ENCODE results near the gene MTMR3.
"Not testable (repeated sequence)": the region's sequence is repeated elsewhere in the genome, so short reads cannot be mapped to it uniquely, and the experiment has no call there.

Gene MTMR3

DNA sequence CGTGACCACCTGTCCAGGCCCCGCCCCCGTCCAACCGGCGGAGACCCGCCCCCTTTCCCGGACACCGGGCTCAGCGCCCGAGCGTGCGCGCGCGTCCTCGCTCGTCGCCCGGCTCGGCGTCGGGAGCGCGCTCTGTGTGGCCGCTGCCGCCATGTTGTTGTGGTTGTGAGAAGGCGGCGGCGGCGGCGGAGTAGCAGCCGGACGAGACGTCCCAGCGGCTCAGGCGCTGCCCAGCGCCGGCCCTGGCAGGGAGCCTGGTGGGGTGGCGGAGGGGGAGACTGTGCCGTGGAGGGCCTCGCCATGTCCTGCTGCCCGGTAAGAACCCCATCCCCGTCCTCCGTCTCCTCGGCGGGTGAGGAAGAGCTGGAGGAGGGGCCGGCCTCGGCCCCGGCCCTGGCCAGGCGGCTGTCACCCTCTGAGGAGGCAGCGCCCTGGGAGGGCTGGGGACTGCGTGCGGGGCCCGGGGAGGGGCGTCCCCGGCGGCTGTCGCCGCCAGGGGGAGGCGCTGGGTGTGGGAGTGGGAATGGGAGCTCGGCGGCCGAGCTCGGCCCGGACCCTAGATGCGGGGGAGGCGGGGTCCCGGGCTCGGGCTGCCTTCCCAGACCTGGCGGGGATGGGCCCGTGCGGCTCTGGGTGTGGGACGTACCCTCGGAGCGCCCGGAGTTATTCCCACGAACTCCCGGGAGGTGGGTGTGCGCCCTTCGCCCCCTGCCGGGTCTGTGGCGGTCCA is at the start of gene MTMR3:
TSS of gene MTMR3 (plus strand) at position 130 of the 730 bp plus-strand sequence. CDS start 87,886 bp downstream, outside the sequence.
- in situ Hi-C loops (cut with MboI; ENCODE audit: low sequenced_read_pairs), result no loop called here

- in situ Hi-C loops (cut with MboI; ENCODE audit: low sequenced_read_pairs), result no loop called here
Measured at GRCh38 chr22:29833392-29833965, 49.5 kb upstream of the MTMR3 start.

GRCh38 chr22:29834046-29834445 is 48.9 kb upstream of the MTMR3 start:
- in situ Hi-C loops (cut with MboI; ENCODE audit: low sequenced_read_pairs), result no loop called here

- in situ Hi-C loops (cut with MboI; ENCODE audit: low sequenced_read_pairs), result not testable (repeated sequence)
Measured at GRCh38 chr22:29836791-29837370, 46.1 kb upstream of the MTMR3 start.

- in situ Hi-C loops (cut with MboI; ENCODE audit: low sequenced_read_pairs), result no loop called here
Measured at GRCh38 chr22:29837741-29838598, 45.0 kb upstream of the MTMR3 start, which contains the start of gene ASCC2. ASCC2 (minus strand) TSS chr22:29838274; CDS start chr22:29832325, 5,949 bp downstream.

- in situ Hi-C loops (cut with MboI; ENCODE audit: low sequenced_read_pairs), result no loop called here
Measured at GRCh38 chr22:29838599-29838956, 44.4 kb upstream of the MTMR3 start.

DNA sequence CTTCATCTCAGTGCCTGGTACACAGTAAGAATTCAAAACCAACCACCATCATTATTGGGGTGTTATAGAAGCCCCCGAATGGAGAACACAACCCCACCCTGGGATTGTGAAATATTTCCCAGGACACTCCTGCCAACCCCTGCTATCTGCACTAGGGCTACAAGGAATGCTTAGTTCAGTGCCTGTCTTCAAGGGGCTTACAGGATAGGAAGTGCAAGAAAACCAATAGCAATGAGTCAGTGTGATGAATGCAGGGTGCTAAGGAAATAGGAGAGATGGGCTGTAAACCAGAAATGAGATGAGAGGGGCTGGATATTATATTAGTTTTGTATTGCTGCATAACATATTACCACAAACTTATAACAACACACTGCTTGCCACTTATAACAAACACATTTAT is 43.9 kb upstream of the MTMR3 start:
- in situ Hi-C loops (cut with MboI; ENCODE audit: low sequenced_read_pairs), result no loop called here

- in situ Hi-C loops (cut with MboI; ENCODE audit: low sequenced_read_pairs), result no loop called here
Measured at GRCh38 chr22:29840498-29840897, 42.5 kb upstream of the MTMR3 start.

DNA sequence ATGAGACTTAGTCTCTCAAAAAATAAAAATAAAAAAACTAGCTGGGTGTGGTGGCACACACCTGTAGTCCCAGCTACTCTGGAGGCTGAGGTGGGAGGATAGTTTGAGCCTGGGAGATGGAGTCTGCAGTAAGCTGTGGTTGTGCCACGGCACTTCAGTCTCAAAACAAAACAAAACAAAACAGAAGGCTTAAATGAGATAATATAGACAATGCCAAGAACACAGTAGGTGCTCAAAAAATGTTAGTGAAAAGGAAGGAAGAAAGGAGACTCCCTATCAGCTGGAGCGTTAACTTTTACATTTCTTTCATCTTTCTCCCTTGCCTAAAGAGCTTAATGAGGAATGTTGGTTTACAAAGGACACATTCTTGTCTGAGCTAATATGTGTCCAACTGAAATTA is 40.8 kb upstream of the MTMR3 start:
- in situ Hi-C loops (cut with MboI; ENCODE audit: low sequenced_read_pairs), result no loop called here

DNA sequence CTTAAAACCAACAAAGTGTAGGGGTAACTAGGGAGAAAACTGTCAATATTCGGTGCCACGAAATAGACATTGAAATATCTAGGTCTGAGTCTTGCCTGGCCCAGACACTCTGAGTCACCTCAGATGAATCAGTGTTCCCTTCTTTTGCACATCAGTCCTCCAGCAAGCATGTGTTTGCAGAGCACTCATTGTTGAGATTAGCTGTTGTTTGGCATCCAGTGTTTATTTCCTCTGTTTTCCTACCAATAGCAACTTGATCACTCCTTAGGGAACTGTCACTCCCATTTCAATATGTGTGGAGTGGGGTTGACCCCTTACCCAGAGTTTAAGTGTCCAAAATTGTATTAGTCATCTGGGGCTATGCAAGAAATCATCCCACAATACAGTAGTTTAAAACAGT is 40.2 kb upstream of the MTMR3 start:
- in situ Hi-C loops (cut with MboI; ENCODE audit: low sequenced_read_pairs), result no loop called here

- in situ Hi-C loops (cut with MboI; ENCODE audit: low sequenced_read_pairs), result no loop called here
Measured at GRCh38 chr22:29846290-29846689, 36.7 kb upstream of the MTMR3 start.

- in situ Hi-C loops (cut with MboI; ENCODE audit: low sequenced_read_pairs), result no loop called here
Measured at GRCh38 chr22:29848111-29848510, 34.9 kb upstream of the MTMR3 start.

DNA sequence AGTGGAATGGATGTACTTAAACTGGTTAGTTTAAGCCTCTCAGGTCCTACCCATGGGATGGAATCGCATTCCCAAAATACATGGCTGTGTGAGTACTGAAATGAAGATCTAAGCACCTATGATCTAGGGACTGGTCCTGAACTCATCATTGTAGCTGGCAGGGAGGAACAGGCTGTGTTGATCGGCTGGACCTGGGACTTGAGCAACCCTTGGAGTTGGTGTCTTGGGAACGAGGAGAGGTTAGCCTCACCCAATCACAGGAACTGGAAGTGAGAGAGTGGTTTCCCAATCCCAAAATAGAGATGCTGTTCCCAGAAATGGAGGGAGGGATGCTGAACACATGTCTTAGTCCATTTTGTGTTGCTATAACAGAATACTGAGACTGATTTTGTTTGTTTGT is 28.5 kb upstream of the MTMR3 start:
- in situ Hi-C loops (cut with MboI; ENCODE audit: low sequenced_read_pairs), result no loop called here

DNA sequence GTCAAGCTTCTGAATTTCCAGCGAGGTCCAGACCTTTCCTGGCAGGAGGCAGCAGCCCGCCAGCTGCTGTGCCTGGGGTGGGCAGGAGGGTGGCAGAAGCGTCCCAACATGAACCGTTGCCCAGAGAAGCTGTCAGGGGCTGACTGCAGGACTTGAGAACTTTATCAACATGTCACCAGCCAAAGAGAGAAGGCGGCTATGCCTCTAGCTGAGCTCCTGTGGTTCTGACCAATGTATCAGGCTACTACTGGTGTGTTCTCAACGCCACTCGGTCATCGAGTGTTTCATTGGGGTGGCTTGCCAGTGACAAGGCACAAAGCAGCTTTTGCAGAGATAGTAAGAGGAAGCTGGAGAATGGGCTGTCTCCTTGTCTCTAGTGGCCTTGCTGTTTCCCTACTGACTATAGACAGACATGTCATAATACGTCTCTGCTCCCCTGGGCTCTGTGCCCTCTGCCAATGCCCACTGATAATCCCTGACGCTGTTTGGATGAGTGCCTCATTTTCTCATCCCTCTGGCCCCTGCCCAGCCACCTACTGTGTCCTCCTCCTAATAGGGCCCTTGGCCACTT is 27.3 kb upstream of the MTMR3 start:
- in situ Hi-C loops (cut with MboI; ENCODE audit: low sequenced_read_pairs), result no loop called here

DNA sequence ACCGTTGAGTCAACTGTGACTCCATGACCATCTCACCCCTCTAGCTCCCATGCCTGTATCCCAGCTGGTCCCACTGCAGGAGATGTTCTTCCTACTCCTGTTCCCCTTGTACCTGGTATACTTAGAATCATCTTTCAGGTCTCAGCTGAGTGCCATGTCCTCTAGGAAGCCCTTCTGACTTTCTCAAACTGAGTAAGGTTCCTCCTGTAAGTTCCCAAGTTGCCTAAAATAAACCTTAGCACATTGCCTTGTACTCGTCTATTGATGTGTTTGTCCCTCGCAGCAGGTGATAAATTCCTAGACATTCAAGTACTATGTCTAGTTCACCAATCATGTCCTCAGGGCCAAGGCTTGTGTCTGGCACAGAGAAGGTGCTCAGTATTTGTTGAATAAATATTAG is 26.5 kb upstream of the MTMR3 start:
- in situ Hi-C loops (cut with MboI; ENCODE audit: low sequenced_read_pairs), result no loop called here

DNA sequence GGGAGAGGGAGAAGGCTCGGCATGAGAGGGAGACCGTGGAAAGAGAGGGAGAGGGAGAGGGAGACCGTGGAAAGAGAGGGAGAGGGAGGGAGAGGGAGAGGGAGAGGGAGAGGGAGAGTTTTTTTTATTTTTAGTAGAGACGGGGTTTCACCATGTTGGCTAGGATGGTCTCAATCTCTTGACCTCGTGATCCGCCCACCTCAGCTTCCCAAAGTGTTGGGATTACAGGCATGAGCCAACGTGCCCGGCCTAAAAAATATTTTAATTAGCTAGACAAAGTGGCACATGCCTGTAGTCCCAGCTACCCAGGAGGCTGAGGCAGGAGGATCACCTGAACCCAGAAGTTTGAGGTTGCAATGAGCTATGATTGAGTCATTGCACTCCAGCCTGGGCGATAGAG is 23.9 kb upstream of the MTMR3 start:
- in situ Hi-C loops (cut with MboI; ENCODE audit: low sequenced_read_pairs), result not testable (repeated sequence)

- in situ Hi-C loops (cut with MboI; ENCODE audit: low sequenced_read_pairs), result no loop called here
Measured at GRCh38 chr22:29860006-29860766, 22.8 kb upstream of the MTMR3 start.

DNA sequence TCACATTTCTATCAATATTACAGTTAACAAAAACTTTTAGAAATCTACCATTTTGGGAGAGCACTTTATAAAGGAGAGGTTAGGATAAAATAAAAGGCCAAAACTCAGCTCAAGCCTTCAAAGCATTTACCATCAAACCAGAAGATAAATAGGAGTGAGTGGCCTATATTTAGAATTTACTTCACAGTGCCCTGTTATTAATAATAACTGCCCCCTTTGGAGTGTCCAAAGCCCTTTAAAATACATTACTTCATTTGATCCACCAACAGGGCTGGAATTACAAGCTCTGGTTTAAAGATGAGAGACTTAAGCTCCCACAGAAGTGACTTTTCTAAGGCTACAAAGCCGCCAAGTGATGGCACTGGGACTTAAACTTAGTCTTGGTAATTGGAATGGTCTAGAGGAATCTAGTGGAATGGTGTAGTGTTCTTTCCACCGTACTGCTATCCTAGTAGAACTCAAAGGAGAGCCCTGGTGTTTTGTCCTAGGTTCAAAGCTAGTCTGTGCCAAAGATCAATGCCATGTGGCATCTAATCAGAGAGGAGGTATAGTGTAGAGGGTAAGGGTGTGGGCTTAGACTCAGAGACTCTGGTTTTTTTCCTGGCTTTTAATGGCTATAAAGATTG is 21.2 kb upstream of the MTMR3 start:
- in situ Hi-C loops (cut with MboI; ENCODE audit: low sequenced_read_pairs), result no loop called here

- in situ Hi-C loops (cut with MboI; ENCODE audit: low sequenced_read_pairs), result not testable (repeated sequence)
Measured at GRCh38 chr22:29865572-29865971, 17.4 kb upstream of the MTMR3 start.

GRCh38 chr22:29867260-29867659 is 15.7 kb upstream of the MTMR3 start:
- in situ Hi-C loops (cut with MboI; ENCODE audit: low sequenced_read_pairs), result no loop called here
